HG02970 (cell line): ENCODE data around the gene HHLA2.
"Not testable (repeated sequence)": the region's sequence is repeated elsewhere in the genome, so short reads cannot be mapped to it uniquely, and the experiment has no call there.

Experiments
- ATAC-seq: cut with Tn5 transposase; IDR thresholded peaks from one replicate; pipeline ENCODE4 v1.9.1; 2021; ENCODE audit warnings: mild to moderate bottlenecking, moderate library complexity, moderate number of reproducible peaks; ENCODE audit not compliant: unreplicated experiment, low FRiP score

HHLA2 gene

DNA sequence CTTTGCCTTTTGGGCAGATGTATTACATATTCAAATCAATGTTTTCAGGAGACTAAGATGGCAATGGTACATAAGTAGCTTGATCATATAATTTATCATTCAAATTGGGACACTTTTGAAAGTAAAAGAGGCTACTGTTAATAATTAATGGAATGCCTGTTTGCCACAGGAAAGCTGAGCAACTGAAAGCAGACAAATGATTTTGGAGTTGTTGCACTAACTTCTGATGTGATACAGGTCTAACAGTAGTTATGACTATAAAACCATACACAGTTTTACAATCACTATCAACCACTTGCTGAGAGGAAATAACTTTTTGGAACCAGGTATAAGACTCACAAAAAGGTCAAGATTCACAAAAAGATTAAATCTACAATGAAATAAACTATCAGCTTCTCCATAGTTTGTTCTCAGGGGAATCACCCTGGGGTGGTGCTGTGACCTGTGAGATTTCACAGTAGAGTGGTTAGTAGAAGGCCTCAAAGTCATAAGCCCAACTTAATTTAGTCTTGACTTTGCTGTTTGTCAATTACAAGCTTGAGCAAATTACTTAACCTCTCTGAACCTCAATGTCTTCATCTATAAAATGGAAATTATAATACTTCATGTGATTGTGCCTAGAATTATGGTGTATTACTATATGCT is 42.7 kb downstream of the HHLA2 start:
- no peak for ATAC-seq

DNA sequence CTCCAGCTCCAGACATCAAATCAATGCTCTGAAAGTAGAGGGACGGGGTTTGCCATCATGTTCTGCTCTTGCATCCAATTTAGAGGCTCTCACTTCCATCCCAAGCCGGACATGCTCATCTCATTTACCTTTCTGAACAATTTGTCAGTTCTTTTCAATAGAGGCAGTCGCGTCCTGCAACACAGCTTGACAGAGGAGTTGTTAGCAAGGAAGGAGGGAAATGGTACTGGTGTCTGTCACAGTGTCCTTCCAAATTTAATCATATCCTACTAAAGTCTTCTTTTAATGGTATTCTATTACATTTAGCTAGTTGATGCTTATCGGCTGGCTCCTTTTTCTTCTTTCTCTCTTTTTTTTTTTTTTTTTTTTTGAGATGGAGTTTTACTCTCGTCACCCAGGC is 45.6 kb downstream of the HHLA2 start:
- ATAC-seq = no peak

DNA sequence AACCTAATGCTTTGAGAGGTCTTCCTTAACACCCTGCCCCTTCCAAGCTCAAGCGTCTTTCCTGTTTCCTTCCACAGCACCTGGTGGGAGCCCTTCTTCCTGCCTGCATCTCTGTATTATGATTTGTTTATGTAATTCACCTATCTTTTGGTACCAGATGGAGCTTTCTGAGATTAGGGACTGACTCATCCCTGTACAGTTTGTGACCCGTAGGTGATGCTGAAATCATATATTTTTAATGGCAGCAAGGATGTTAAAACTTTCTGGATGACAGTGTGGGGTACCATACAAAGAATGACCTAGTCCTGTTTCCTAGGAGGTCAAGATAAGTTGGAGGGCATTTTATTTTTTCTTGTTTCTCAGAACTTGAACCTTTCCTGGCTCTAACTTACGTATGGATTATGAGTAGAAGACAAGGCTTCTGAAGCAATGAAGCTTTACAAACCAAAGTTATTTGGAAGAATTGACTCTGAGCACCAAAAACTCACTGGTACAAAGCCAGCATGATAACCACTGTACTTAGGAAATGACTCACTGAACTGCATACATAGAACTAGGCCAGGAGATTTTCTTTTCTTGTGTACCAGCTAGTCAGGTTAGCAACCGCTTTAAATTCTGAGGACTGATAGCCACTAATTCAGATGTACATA is 46.6 kb downstream of the HHLA2 start:
- no peak for ATAC-seq

DNA sequence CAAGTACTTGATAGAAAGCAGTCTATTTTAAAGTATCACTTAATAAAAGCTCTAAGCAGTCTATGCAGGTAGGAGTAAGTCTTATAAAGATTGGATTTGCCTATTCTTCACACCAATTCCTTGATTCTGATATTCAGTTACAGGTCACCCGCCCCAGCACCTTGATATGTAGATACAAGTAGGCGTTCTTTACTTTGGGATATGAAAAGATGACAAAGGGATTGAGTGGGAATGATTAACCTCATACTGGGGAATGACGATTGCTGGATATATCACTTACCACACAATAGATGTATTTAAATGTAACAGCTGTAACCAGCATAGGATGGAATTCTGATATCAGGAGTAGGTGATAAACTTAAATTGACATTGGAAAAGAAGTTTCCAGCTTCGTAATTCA is 47.1 kb downstream of the HHLA2 start:
- no peak for ATAC-seq

DNA sequence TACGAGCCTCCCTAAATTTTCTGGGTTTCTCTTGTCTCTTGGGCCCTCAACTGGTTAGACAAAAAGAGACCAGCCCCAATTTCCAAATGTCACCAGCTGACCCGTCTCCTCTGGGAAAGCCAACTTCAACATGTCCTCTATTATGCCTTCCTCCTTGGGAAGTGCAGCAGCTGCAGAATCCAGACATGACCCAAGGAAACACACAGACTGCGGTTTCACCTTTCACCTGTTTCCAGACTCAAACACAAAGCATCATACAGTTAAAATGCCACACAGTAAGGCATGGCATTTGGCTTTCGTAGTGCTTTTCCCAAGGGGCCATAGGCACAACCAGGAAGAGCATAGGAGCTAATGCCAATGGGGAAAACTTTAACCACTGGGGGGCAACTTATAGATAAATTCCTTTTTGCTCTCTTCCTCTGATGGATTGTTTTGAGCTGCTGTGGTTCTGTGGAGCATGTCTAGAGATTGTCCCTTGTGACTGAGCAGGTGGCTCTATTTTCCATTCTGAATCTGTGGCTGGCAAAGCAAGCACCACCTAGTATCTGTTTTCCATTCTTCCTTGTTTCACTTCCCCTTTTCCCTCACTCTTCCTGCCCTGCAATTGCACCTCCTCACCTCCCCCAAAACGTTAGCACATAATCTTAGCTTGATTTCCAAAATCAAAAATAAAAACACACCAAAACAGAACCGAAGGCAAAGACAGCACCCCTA is 49.3 kb downstream of the HHLA2 start:
- no peak for ATAC-seq

DNA sequence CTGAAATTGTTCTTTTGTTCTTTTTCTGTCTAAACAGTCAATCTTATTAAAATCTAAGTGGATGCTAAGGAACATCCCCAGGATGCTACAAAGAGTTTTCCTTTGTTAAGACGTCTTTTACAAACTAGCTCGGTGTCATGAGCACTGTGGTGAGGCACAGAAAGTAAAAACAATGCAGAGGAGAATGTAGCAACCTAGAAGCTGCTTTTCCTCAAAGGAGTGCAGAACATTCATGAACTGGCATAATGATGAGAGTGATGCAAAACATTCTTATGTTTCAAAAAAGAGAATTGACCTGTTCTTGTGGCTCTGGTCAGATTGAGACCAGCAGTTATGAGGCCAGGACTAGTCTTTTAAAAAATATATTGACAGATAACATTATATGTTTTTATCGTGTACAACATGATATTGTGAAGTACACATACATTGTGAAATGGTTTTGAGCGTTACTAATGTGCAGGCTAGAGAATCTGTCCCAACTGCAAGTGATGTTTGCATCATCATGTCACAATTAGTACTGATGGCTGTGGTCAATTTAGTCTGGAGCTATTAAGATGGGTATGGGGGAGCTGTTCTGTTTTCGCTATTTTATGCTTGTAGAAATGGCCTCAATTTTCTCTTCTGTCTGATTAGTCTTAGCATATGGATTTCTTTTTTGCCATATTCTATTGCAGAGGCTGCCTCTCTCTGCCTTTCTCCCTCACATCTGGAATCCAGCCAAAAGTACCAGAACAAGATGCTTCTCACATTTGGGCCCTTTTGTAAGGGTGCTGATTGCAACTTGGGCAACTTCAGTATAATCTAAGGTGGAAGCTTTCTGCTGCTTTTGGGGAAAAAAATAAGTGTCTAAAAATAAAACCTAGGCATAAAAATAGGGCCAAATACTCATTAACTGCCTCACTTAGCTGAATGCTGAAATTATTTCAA is 50.2 kb downstream of the HHLA2 start:
- ATAC-seq = no peak

DNA sequence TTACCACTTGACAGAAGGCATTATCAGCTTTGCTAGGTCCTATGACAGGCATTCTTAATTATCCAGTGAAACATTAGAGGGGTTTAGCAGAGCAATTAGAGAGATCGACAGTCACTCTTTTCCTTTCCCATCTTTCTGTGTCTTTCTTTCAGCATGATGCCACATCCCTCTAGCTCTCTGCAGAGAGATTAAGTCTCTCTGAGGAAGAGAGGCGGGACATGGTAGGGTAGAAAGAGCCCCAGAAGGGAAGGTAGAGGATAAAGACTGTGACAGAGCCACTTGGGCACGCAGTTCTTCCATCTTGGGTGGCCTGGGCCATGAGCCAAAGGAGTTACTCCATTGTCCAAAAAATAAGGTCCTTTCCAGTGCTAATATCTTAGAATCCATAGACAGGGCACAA is 55.8 kb downstream of the HHLA2 start:
- no peak for ATAC-seq

DNA sequence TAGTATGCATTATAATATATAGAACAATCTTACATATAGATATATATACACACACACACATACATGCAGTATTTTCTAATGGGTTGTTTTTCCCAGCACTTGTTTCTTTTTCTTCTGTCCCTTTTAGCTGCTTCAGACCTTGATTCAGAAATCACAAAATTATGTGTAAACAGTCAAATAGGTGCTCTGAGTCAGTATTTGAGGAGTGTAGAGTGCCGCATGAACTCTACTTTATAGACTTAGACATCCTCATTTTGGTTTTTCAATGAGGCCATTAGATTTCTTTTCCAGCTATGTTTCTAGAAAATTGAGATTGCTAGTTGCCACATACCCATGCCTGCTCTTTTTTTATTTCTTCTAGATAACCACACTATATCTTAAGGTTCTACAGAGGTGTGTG is 58.2 kb downstream of the HHLA2 start:
- ATAC-seq = no peak

DNA sequence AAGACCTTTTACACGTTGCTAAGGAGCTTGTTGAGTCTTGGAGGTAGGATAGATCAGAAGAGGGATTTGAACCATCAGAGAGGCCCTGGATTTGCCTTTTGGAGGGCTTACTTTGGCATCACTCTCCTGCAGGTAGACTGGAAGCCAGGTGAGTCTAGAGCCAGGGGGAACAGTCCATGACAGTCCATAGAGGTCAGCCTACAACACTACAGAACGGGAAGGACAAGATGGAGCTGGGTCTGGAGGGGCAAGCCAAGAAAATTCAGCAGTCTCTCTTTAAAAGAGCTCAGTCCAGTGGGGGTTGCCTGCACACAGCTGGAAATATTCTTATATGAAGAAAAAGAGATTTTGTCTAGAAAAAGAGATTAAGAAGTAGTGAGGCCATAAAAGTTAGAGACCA is 60.7 kb downstream of the HHLA2 start:
- ATAC-seq = no peak

DNA sequence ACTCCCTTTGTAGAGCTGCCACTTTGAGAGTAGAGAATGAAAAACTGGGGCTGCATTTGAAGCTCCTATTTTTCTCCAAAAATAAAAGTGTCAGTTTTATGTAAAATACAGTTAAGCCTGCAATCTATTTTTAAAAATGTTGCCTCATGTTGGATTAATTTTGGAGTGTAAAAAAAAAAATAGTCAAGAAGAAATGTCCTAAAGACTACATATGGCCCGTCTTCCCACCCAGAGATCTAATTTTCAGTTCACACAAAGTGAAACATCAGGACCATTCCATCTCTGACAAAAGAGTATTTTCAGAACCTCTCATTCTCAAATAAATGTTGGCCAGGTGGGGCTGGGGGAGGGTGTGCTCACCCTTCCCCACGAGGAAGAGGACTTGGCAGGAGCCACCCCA is 62.7 kb downstream of the HHLA2 start:
- no peak for ATAC-seq

DNA sequence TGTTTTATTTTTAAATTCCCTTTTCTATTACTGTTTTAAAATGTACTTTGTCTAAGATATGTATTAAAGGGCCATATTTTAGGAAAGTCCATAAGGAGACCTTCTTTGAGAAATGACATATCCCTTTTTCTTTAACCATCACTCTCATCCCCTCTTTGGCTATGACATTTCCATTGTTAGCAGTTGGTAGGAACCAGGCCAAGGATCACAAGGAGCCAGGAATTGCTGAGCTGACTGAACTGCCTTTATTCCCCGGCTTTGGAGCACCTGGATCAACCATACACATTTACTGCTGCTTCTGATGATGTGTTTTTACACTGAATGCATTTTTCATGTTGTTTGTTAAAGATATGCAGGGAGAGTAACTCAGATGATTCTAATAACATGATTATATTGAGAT is 79.7 kb downstream of the HHLA2 start:
- ATAC-seq = no peak

DNA sequence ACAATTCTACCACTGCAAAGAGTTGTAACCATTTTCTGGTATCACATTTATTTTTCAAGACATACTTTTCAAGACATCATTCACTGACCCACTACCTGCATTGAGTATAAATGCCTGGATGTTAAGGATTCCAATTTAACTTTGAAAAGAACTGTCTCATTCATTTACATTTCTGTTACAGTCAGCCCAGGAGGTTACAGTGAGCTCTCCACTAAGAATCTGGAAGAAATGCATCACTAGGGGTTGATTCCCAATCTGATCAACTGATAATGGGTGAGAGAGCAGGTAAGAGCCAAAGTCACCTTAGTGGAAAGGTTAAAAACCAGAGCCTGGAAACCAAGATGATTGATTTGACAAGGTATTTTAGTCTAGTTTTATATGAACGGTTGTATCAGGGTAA is 81.0 kb downstream of the HHLA2 start:
- ATAC-seq = no peak

DNA sequence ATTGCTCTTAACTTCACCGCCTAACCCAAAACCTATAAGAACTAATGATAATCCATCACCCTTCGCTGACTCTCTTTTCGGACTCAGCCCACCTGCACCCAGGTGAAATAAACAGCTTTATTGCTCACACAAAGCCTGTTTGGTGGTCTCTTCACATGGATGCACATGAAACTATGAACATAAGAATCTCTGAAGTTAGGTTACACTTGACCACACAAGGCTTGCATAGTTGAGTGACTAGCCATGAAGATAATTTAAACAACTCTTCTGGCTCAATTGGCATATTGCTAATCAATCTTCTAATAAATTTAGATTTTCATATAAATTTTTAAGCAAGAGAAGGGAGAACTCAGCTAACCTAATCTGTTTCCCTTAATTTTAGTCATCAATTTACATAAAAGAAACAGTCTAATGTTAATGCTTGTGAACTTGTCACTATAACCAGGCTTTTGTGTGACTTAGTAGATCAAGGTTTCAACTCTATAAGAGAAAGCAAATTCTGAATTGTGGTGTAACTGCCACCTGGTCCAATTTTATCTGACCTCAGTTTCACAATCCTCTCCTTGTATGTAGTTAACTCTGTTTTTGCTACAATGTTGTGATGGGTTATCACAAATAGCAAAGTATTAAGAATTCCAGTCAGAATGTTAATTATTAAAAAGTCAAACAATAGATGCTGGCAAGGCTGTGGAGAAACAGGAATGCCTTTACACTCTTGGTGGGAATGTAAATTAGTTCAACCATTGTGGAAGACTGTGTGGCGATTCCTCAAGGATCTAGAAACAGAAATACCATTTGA is 82.0 kb downstream of the HHLA2 start:
- no peak for ATAC-seq

DNA sequence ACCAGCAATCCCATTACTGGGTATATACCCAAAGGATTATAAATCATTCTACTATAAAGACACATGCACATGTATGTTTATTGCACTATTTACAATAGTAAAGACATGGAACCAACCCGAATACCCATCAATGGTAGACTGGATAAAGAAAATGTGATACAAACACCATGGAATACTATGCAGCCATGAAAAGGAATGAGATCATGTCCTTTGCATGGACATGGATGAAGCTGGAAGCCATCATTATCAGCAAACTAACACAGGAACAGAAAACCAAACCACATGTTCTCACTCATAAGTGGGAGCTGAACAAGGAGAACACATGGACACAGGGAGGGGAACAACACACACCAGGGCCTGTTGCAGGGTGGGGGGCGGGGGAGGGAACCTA is 82.6 kb downstream of the HHLA2 start:
- not testable (repeated sequence) for ATAC-seq

DNA sequence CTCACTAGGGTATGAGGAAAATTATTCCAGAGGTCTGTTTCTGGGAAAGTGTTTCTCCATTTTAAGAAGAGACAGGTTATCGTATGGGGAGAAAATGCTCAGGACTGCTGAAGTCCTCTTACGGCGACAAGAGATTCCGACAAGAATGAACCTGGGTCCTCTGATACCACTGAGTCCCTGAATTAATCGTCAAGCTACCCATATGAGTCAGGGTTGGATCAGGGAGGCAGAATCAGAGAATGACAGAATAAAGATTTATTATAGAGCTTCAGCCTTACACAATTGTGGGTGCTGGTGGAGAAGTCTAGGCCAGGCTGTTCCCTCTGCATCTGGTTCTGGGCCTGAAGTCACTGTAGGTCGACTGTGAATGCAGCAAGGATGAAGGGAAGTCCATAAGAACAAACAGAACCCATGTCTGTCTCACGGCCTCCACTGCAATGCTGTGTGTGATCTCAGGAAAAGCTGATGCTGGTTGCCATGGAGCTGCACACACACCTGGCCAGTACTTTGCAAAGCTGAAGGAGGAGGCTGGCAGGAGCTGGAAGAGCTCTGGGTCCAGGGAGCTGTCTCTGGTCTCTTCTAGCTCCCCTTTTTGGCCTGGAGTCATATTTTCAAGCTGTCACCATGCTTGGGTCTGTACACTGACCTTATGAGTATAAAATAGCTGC is 83.9 kb downstream of the HHLA2 start:
- no peak for ATAC-seq

DNA sequence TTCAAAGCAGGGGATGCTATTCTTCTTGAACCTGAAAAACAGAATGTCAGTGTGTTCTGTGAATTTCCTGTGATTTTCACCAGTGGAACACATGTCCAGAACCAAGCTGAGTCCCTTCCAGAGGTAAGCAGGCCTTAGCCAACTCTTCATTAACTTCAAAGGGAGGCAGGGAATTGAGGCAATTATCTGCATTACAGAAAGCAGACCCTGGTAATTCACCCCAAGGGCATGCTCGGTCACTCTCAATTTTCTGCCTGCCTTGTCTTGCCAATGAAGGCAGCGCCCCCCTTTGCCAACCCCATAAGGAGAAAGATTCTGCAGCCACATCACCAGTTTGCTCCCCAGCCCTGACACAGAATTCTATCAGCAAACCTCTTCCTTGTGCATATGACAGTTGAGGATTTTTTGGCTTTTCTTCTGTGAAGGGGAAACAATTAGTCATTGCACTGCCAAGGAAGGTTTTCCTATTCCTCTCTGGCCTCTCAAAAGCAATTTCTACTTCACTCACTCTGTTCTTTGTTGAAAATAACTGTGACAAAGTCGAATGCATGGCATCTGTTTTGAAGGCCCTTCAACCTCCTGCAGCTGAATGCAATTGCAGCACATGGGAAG is 85.3 kb downstream of the HHLA2 start:
- ATAC-seq = no peak

DNA sequence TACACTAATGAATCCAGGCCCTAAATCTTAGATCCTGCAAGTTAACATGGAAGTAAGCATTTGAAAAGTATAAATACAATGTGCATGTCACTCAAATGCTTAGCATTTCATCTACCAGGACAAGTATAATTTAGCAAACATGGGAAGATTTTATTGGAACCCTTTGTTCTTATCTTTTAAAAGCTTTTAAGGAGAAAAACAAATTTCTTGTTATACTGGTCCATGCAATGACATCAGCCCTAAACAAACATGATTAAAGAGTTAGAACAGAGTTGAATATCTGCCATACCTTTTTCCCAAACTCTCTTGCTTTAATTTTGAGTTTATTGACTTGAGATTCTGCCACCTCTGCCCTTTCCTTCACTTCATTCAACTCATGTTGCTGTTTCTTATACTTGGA is 87.0 kb downstream of the HHLA2 start:
- ATAC-seq = no peak

DNA sequence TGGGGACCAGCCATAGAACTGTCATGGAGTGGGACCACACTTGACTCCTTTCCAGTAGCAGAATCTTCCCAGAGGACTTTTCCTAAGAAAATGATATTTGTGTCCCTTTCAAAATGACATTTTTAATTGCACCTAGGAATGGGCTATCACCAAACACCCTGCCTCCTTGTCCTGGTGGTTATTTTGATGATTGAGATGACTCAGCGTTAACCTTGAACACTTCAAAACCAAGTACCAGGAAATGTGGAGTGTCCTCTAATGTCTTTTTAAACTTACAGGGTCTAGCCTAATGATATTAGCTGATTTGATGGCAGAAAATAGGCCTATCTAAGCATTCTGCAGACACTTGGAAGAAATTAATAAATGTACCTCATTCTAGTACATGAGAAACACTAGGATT is 90.7 kb downstream of the HHLA2 start:
- ATAC-seq = no peak
